Stomach (tissue), 4 donors: Measurements from ENCODE around the gene ABCF2.

Experiments
- POLR2A ChIP-seq, 4 donors: fragments of 450-650 bp; IDR thresholded peaks; one replicate each; pipeline ENCODE4 v1.6.1; 2016; ENCODE audit warnings: antibody characterized with exemption in 4 of 4, control low read depth in 2 of 4, mild to moderate bottlenecking in 1 of 4, moderate library complexity in 1 of 4
- POLR2AphosphoS5 ChIP-seq, 3 donors: sonication (generic); formaldehyde crosslinking; IDR thresholded peaks; one replicate each; pipeline ENCODE4 v1.6.1; 2016; ENCODE audit warnings: antibody characterized with exemption in 3 of 3
- TF ChIP-seq, protein P1 (sequence below), 7 experiments: fragments of 450-650 bp in 4 of 7; fragments of 200-600 bp in 3 of 7; sonication (generic) in 3 of 7; IDR thresholded peaks; one replicate each; pipeline ENCODE4 v1.5.1; 2016 to 2019; ENCODE audit warnings: antibody characterized with exemption in 7 of 7, control low read depth in 2 of 7, mild to moderate bottlenecking in 1 of 7

DNA sequence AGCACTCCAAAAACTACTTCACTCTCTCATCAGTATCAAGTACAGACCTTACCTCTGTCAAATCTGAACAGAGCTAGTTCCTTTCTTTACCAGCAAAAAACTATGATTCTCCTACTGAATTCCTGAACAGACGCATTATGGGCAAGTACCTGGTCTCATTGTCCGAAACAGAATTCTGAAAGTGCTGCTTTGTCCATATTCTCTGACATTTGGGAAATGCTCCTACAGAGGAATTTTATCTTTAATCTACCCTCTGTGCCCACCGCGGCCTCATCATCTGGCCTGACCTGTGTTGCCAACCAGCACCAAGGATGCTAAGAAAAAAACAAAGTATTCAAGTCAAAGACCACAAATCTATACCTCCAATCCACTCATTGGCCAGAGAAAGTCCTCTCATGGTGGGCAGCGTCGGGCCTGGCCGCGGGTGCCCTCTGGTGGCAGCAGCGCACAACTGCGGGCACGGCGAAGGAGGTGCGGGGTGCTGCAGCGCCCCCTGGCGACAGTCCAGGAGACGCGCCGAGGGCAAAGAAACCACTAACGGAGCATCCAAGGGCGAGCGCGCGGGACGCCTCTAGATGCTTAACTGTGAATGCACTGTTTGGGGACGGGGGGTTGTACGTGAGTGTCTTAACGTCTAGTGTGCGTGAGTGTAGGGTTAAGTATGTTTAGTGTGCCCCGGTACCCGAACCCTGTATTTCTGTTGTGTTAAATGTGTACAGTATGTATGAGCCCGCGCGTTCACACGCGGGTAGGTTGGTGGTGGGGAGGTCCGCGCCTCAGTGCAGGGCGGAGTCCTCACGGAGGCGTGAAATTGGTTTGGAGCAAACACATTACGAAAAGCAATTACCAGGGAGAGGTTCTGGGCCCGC is 54.5 kb downstream of the ABCF2 start:
- TF ChIP-seq, protein P1, sequence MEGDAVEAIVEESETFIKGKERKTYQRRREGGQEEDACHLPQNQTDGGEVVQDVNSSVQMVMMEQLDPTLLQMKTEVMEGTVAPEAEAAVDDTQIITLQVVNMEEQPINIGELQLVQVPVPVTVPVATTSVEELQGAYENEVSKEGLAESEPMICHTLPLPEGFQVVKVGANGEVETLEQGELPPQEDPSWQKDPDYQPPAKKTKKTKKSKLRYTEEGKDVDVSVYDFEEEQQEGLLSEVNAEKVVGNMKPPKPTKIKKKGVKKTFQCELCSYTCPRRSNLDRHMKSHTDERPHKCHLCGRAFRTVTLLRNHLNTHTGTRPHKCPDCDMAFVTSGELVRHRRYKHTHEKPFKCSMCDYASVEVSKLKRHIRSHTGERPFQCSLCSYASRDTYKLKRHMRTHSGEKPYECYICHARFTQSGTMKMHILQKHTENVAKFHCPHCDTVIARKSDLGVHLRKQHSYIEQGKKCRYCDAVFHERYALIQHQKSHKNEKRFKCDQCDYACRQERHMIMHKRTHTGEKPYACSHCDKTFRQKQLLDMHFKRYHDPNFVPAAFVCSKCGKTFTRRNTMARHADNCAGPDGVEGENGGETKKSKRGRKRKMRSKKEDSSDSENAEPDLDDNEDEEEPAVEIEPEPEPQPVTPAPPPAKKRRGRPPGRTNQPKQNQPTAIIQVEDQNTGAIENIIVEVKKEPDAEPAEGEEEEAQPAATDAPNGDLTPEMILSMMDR (IDR thresholded peaks at IDR 0.05): peak in 6 of 7 experiments; percentile 83 to 100 (median 100)
- TF ChIP-seq POLR2AphosphoS5 (IDR thresholded peaks at IDR 0.05) (peak; percentile 16 to 86 (median 21)), POLR2A (IDR thresholded peaks at IDR 0.05) (no peak)
